M059J (cell line): Measurements from ENCODE around the gene CDH11. TPM values are rescaled to one million over a fixed set of nuclear protein-coding genes. Genes with fewer than 3 reads are reported as not detected.

Source experiments
- DNase-seq: peaks from one replicate; pipeline ENCODE4 v3.0.0-alpha.2; 2012; ENCODE audit warnings: low read depth
- total RNA-seq: library from RNA; depleted of rRNA; stranded (reverse); fragments of >200 nt; shearing (Covaris generic); gene quantifications from 2 replicates; pipeline ENCODE4 v1.2.3, GENCODE V29; 2014

The CDH11 gene
- total RNA-seq, 1 experiment from 2014 or later = 139 TPM

GRCh38 chr16:64910356-64910755, 211.5 kb downstream of the CDH11 start:
- peak; percentile 30 for DNase-seq

- no peak for DNase-seq
Observed at GRCh38 chr16:64907844-64908243, 214.0 kb downstream of the CDH11 start.

GRCh38 chr16:64903770-64904169, 218.1 kb downstream of the CDH11 start:
- no peak for DNase-seq

- DNase-seq = no peak
Observed at GRCh38 chr16:64900517-64900916, 221.3 kb downstream of the CDH11 start.

GRCh38 chr16:64900019-64900418, 221.8 kb downstream of the CDH11 start:
- DNase-seq = no peak

- DNase-seq = no peak
Observed at GRCh38 chr16:64898159-64898558, 223.7 kb downstream of the CDH11 start.
